Skeletal muscle satellite cell (primary cell): Measurements from ENCODE around the gene TPO.

Experiments
- H3K27me3 ChIP-seq: 2 replicates; pipeline ENCODE4 v1.7.0; 2013; ENCODE audit warnings: low read length; ENCODE audit not compliant: control insufficient read depth, insufficient read depth
- H3K36me3 ChIP-seq: 2 replicates; pipeline ENCODE4 v1.7.0; 2013; ENCODE audit warnings: mild to moderate bottlenecking, control low read depth, low read length; ENCODE audit not compliant: insufficient read depth
- H3K4me1 ChIP-seq: 2 replicates; pipeline ENCODE4 v1.7.0; 2013; ENCODE audit warnings: low read length; ENCODE audit not compliant: control insufficient read depth, insufficient read depth
- H3K4me2 ChIP-seq: 2 replicates; pipeline ENCODE4 v1.7.0; 2013; ENCODE audit warnings: mild to moderate bottlenecking, low read length
- H3K4me3 ChIP-seq: 2 replicates; pipeline ENCODE4 v1.7.0; 2013; ENCODE audit warnings: low read length
- H3K9ac ChIP-seq: 2 replicates; pipeline ENCODE4 v1.7.0; 2013; ENCODE audit warnings: mild to moderate bottlenecking, low read depth, low read length, moderate library complexity
- H3K9me3 ChIP-seq: replicated peaks from 2 replicates; pipeline ENCODE4 v1.7.0; 2013; ENCODE audit warnings: mild to moderate bottlenecking, control low read depth, low read length

TPO gene

DNA sequence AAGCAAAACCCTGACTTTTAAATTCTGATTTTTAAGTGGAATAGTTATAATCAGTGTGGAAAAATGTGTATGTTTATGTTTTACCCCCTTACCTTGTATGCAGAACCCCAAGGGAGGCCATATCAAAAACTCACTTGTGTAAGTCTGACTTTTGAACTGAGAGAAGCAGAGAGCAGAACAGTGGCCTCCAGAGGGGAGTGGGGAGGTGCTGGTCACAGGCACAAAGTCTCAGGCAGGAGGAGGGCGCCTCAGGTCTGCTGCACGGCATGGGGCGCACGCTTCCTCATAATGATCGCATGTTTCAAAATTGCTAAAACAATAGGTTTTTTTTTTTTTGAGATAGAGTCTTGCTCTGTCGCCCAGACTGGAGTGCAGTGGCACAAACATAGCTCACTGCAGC is 127.8 kb downstream of the TPO start:
- Histone ChIP-seq H3K4me3 (no peak overlapping the region), H3K4me1 (peaks cover 4% of the 10 kb centered on the region), H3K27me3 (peaks cover 14% of the 10 kb centered on the region), H3K4me2 (peak overlapping the region; percentile 74), H3K36me3 (no peaks in the 10 kb centered on the region), H3K9ac (no peak overlapping the region), H3K9me3 (no peaks in the 10 kb centered on the region)

- Histone ChIP-seq H3K4me2 (no peak overlapping the region), H3K27me3 (peaks cover 14% of the 10 kb centered on the region), H3K9me3 (no peaks in the 10 kb centered on the region), H3K4me3 (no peak overlapping the region), H3K36me3 (no peaks in the 10 kb centered on the region), H3K9ac (no peak overlapping the region), H3K4me1 (peaks cover 4% of the 10 kb centered on the region)
Observed at GRCh38 chr2:1541819-1542475, 128.7 kb downstream of the TPO start.

DNA sequence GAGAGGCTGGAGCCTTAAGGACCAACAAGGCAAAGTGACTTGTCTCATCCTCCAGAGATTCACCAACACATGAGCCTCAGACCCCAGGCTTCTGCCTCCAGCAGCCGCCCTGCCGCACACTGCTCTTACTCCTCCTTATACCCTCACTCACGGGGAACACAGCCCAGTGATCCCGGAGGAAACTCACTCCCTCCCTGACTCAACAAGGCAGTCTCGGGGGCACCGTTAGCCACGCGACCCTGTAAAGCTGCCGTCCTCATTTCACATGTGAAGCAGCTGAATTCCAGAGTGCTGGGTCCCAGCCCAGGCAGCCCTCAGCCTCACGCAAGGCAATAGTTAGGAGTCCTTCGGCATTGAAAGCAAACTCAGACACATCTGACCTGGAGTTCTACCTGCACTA is 129.7 kb downstream of the TPO start:
- Histone ChIP-seq H3K9me3 (no peaks in the 10 kb centered on the region), H3K4me1 (peaks cover 4% of the 10 kb centered on the region), H3K4me3 (no peak overlapping the region), H3K4me2 (no peak overlapping the region), H3K36me3 (no peaks in the 10 kb centered on the region), H3K27me3 (peaks cover 14% of the 10 kb centered on the region), H3K9ac (no peak overlapping the region)

- peaks cover 14% of the 10 kb centered on the region for H3K27me3 ChIP-seq
- H3K4me1 ChIP-seq: peaks cover 8% of the 10 kb centered on the region
- no peak overlapping the region for H3K4me2 ChIP-seq
- no peak overlapping the region for H3K9ac ChIP-seq
- H3K36me3 ChIP-seq: no peaks in the 10 kb centered on the region
- H3K9me3 ChIP-seq: no peaks in the 10 kb centered on the region
- no peak overlapping the region for H3K4me3 ChIP-seq
Observed at GRCh38 chr2:1543776-1544477, 130.7 kb downstream of the TPO start.

DNA sequence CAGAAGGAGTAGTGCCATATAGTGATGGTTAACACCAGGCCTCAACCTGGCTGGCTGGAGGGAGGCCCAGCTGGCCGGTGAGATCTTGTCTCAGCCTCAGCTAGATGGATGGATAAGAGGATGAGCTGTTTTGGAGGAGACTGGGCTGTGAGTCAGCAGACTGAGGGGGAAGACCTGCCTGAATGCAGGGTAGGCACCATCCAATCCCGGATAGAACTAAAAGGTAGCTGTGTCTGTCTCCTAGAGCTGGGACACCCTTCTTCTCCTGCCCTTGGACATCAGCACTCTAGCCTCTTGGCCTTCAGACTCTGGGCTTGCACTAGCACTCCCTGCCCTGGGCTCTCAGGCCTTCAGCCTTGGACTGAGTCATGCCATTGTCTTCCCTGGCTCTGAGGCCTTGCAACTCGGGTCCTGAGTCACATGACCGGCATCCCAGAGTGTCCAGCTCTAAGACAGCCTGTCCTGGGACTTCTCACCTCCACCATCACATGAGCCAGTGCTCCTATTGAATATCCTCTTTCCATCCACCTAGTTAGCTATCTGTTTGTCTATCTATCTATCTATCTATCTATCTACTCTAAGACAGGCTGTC is 131.3 kb downstream of the TPO start:
- no peaks in the 10 kb centered on the region for H3K9me3 ChIP-seq
- no peak overlapping the region for H3K4me3 ChIP-seq
- no peaks in the 10 kb centered on the region for H3K36me3 ChIP-seq
- no peak overlapping the region for H3K9ac ChIP-seq
- peaks cover 11% of the 10 kb centered on the region for H3K4me1 ChIP-seq
- peaks cover 14% of the 10 kb centered on the region for H3K27me3 ChIP-seq
- H3K4me2 ChIP-seq: no peak overlapping the region

DNA sequence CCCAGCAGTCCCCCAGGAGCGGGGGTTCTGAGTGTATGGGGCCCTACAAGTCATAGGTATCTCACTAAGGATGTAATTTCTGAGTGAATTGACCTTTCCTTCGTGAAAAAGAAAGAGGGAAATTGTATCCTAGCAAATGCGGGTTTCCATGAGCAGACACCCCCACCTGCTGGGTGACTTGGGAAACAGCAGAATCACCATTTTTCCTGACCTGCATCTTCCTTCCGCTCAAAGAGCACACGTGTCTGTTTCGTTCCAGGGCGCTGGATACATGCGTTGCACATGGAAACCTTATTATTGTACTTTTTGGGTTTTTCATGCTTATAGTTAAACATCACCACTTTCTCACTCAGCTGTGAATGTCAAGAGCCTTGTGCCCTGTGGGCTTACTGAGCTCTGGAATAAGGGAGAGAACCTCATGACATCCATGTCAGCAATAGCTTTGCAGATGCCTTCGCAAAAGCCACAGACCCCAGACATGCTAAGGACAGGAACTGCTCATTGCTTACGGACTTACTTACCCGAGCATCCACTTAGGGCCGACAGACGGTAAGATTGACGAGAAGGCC is 132.8 kb downstream of the TPO start:
- Histone ChIP-seq H3K9ac (no peak overlapping the region), H3K4me3 (no peak overlapping the region), H3K4me2 (no peak overlapping the region), H3K4me1 (peaks cover 11% of the 10 kb centered on the region), H3K27me3 (peaks cover 4% of the 10 kb centered on the region), H3K9me3 (no peaks in the 10 kb centered on the region), H3K36me3 (no peaks in the 10 kb centered on the region)

GRCh38 chr2:1546901-1547300 is 133.6 kb downstream of the TPO start:
- Histone ChIP-seq H3K4me1 (peaks cover 11% of the 10 kb centered on the region), H3K9me3 (no peaks in the 10 kb centered on the region), H3K4me2 (no peak overlapping the region), H3K9ac (no peak overlapping the region), H3K36me3 (no peaks in the 10 kb centered on the region), H3K4me3 (no peak overlapping the region), H3K27me3 (peaks cover 2% of the 10 kb centered on the region)

DNA sequence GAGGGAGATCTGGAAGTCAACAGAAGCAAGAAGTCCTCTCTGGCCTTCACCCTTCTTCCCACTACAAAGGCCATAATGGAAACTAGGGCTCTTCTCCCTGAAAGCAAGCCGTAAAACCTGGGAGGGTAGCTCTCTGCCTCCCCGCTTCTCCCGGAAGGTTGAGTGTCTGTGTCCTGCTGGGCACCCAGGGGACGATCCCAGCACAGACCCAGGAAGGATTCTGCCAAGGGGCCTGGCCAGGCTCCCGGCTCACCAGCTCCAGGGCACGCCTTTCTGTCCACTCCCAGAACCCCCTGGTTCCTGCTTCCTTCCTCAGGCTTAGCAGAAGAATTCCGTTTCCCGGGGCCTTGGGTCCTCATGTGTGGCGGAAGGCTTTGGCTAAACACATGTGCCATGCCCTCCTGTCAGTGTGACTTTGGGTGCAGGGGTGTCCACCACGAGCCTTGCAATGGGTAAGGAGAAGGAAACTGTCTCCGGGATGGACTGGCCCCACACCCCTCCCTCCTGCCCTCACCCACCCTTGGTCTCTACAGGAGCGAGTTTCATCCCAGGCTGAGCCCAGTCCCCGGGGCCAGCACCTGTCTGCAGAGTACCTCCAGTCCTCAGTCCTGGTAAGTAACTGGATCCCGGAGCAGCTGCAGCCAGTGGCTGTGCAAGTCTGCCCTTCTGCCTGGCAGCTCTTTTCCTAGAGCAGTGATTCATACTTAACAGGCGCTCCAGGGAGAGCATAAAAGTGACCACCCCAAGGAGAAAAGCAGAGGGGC is 135.8 kb downstream of the TPO start:
- H3K9ac ChIP-seq: no peak overlapping the region
- H3K4me1 ChIP-seq: peaks cover 16% of the 10 kb centered on the region
- H3K27me3 ChIP-seq: no peaks in the 10 kb centered on the region
- no peaks in the 10 kb centered on the region for H3K36me3 ChIP-seq
- no peak overlapping the region for H3K4me2 ChIP-seq
- H3K9me3 ChIP-seq: no peaks in the 10 kb centered on the region
- H3K4me3 ChIP-seq: no peak overlapping the region

DNA sequence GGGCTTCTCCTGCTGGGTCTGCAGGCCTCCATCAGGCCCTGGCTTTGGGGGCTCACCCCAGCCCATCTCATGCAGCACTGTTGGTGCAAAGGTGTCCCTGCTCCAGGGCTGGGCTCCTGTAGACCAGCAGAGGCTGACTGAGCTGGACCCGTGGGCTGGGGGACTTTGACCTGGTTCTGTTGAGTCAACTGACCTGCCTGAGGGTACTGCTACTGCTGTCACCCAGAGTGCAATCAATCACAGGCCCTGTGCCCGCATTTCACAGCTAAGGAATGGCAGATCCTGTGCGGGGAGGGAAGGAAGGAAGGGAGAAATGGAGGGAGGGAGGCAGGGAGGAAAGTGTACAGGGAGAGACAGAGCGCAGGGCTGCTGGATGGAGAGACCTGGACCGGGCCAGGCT is 136.8 kb downstream of the TPO start:
- H3K9ac ChIP-seq: no peak overlapping the region
- H3K27me3 ChIP-seq: no peaks in the 10 kb centered on the region
- H3K36me3 ChIP-seq: no peaks in the 10 kb centered on the region
- peaks cover 11% of the 10 kb centered on the region for H3K4me1 ChIP-seq
- H3K9me3 ChIP-seq: no peaks in the 10 kb centered on the region
- H3K4me3 ChIP-seq: no peak overlapping the region
- no peak overlapping the region for H3K4me2 ChIP-seq

DNA sequence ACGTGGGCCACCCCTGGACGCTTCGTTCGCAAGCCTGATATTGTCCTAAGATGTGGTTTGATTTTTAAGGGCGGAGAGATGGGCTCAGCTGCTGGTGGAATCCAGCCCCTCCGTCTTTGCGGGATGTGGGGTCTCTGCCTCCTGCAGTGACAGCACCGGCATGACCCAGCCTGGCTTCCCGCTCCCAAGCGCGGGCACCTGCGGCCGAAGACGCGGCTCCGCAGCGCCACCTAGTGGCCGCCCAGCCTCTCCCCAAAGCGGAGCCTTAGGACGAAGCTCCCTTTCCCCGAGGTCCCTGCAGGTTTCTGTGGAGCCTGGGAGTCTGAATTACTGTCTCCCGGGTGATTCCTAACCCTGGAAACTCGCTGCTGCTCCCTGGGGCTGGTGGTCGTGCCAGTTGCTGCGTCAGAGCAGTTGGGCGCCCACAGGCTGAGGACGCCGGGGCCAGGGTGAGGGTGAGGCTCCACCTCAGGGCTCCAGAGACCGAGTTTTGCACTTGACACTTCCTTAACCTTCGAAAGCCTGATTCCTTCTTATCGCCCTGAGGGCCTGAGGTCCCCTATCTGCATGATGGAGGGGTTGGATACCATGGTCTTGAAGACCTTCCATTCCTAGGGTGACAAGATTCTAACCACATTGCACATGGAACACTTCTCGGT is 137.5 kb downstream of the TPO start:
- no peaks in the 10 kb centered on the region for H3K36me3 ChIP-seq
- no peaks in the 10 kb centered on the region for H3K9me3 ChIP-seq
- H3K4me3 ChIP-seq: no peak overlapping the region
- H3K27me3 ChIP-seq: no peaks in the 10 kb centered on the region
- no peak overlapping the region for H3K4me2 ChIP-seq
- H3K4me1 ChIP-seq: peaks cover 11% of the 10 kb centered on the region
- H3K9ac ChIP-seq: no peak overlapping the region

- Histone ChIP-seq H3K4me3 (no peak overlapping the region), H3K4me2 (no peak overlapping the region), H3K4me1 (peaks cover 18% of the 10 kb centered on the region), H3K36me3 (no peaks in the 10 kb centered on the region), H3K9ac (no peak overlapping the region), H3K9me3 (no peaks in the 10 kb centered on the region), H3K27me3 (no peaks in the 10 kb centered on the region)
Observed at GRCh38 chr2:1551905-1552304, 138.6 kb downstream of the TPO start.
